ENCODE data around the gene PTBP1.
"Not testable (repeated sequence)": the region's sequence is repeated elsewhere in the genome, so short reads cannot be mapped to it uniquely, and the experiment has no call there.

Gene PTBP1

DNA sequence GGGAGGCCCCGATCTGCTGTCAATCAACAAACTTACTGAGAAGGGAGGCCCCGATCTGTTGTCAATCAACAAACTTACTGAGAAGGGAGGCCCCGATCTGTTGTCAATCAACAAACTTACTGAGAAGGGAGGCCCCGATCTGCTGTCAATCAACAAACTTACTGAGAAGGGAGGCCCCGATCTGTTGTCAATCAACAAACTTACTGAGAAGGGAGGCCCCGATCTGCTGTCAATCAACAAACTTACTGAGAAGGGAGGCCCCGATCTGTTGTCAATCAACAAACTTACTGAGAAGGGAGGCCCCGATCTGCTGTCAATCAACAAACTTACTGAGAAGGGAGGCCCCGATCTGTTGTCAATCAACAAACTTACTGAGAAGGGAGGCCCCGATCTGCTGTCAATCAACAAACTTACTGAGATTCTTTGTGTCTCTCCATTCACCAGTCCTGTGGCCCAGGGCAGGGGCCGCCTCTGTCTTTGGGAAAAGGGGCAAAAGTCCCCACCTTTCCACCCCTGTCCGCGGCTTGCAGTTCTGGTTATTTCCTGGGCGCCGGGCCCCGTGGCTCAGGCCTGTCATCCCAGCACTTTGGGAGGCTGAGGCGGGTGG, 56.5 kb downstream of the PTBP1 start:
- not testable (repeated sequence) for DNase-seq (ENCODE audit: low read depth)

DNA sequence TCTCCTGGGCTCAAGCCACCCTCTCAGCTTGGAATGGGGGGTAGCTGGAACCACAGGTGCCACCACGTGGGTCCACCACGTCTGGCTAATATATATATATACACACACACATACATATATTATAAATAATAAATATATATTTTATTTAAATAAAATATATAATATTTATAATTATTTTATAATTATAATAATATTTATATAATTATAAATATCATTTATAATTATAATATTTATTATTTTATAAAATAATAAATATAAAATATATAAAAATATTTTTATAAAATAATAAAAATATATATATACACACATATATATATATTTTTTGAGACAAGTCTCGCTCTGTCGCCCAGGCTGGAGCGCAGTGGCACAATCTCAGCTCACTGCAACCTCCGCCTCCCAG, 57.3 kb downstream of the PTBP1 start:
- DNase-seq (ENCODE audit: low read depth), result no peak

DNA sequence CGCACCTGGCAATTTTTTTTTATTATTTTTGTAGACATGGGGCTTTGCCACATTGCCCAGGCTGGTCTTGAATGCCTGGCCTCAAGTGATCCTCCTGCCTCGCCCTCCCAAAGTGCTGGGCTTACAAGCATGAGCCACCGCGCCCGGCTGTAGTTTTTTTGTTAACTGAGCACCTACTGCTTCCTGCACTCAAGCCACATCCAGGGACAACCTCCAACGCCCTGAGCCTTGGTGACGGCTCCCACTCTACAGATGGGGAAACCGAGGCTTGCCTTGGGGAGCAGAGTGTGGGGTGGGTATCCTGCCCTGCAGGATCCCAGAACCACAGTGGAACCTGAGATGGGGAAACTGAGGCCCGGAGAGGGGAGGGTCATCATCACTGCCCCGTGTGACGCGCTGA, 57.9 kb downstream of the PTBP1 start:
- no peak for DNase-seq (ENCODE audit: low read depth)

DNA sequence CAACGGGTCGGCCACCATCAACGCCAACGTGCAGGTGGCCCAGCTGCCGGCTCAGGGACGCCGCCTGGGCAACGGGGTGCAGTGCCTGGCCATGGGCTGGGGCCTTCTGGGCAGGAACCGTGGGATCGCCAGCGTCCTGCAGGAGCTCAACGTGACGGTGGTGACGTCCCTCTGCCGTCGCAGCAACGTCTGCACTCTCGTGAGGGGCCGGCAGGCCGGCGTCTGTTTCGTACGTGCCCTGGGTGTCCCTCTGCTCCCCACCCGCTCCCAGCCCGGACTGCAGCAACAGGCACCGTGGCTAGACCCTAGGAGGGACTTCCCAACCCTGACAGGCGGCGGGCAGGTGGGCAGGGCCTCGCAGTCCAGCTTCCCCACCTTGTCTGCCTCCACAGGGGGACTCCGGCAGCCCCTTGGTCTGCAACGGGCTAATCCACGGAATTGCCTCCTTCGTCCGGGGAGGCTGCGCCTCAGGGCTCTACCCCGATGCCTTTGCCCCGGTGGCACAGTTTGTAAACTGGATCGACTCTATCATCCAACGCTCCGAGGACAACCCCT, 58.4 kb downstream of the PTBP1 start:
- DNase-seq (ENCODE audit: low read depth), result no peak

DNA sequence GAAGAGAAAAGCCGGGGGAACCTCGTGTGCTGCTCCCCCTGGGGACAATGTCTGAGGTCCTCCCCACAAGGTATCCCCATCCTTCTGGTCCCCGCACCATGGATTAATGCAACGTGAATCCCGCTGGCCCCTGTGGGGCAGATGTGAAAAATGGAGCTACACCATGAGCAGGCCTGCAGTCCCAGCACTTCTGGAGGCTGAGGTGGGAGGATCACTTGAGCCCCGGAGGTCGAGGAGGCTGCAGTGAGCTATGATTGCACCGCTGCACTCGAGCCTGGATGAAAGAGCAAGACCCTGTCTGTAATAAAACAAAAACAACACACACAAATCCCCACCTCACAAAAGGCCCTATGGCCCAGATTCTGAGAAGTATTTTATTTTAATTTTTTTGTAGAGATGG, 61.0 kb downstream of the PTBP1 start:
- DNase-seq (ENCODE audit: low read depth), result no peak

DNA sequence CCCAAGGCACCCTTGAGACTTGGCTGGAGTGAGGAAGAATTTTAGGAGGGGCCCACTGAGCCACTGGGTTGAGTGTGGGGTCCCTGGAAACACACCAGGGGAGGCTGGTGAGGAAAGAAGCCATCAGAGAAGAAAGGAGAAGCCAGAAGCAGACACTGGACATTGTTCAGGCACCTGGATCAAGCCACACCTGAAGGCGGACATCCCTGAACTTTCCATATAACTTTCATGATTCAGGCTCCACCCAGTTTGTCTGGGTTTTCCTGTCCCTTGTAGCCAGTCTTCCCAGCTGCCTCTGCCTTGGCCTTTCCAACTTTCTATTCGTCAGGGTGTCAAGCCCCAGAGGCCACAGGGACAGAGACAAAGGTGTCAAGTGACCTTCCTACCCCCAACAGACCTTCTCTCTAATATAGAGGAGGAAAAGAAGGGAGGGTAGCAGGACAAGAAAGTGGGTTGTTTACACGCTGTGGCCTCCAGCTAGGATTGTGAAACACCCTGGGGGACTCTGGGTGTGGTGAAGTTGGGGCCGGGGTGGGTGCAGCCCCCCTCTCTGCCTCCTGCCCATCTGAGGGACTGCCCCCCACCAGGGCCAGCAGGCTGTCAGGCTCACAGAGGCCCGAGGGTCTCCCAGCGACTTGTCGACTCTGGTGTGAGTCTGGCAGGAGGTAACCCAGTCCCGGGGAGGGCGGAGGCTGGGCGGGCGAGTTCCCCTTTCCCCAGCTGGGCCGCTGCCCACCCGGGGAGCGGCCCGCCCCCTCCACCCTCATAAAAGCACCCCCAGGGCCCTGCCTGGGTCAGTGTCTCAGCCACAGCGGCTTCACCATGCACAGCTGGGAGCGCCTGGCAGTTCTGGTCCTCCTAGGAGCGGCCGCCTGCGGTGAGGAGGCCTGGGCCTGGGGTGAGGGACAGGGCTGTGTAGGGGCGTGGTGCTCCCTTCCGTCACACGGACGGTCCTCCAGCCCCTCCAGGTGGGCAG, 61.9 kb downstream of the PTBP1 start, which contains the start of gene CFD:
Gene CFD (plus strand): TSS at position 797 of the 976 bp plus-strand sequence. CDS start 26 bp downstream, at position 823.
- DNase-seq (ENCODE audit: low read depth), result no peak

DNA sequence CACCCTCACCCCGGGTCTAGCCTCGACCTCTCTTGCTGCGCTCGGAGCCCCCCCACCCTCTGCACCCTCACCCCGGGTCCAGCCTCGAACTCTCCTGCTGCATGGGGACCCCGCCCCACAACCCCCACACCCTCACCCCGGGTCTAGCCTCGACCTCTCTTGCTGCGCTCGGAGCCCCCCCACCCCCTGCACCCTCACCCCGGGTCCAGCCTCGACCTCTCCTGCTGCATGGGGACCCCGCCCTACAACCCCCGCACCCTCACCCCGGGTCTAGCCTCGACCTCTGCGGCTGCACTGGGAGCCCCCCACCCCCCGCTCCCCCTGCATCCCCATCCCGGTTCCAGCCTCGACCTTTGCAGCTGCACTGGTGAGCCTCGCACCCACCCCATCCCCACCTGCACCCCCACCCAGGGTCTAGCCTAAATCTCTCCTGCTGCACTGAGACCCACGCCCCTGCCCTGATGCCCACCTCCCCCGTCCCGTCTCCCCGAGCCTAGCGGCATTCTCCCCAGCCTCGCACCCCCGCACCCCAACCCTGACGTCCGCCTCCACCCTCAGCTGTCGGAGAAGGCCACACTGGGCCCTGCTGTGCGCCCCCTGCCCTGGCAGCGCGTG, 64.0 kb downstream of the PTBP1 start:
- DNase-seq (ENCODE audit: low read depth), result no peak
